ENCODE measurements around the gene GRAMD2A.

GRCh38 chr15:72189250-72189902 lies 8.2 kb downstream of the GRAMD2A start:
- TF ChIP-seq CTCF (IDR thresholded peaks at IDR 0.05; ENCODE audit: poor library complexity) = no peak
- no peak for TF ChIP-seq EZH2 (IDR thresholded peaks at IDR 0.05; ENCODE audit: borderline replicate concordance)
